MM.1S (cell line): ENCODE measurements around the gene DIAPH3.

Experiments used
- EZH2 ChIP-seq: fragments of 300-600 bp; sonication (generic); optimal IDR thresholded peaks from 2 replicates; pipeline ENCODE3; 2017; ENCODE audit warnings: low read depth, mild to moderate bottlenecking, antibody characterized with exemption, low read length, mixed read lengths
- EZH2phosphoT487 ChIP-seq: fragments of 300-600 bp; sonication (generic); IDR thresholded peaks from 2 replicates; pipeline ENCODE4 v1.6.1; 2018; ENCODE audit warnings: antibody characterized with exemption, low read length
- TF ChIP-seq, protein P1 (sequence below): fragments of 300-600 bp; sonication (generic); IDR thresholded peaks from 2 replicates; pipeline ENCODE4 v1.5.1; 2016; ENCODE audit warnings: antibody characterized with exemption, low read length, mixed read lengths

DNA sequence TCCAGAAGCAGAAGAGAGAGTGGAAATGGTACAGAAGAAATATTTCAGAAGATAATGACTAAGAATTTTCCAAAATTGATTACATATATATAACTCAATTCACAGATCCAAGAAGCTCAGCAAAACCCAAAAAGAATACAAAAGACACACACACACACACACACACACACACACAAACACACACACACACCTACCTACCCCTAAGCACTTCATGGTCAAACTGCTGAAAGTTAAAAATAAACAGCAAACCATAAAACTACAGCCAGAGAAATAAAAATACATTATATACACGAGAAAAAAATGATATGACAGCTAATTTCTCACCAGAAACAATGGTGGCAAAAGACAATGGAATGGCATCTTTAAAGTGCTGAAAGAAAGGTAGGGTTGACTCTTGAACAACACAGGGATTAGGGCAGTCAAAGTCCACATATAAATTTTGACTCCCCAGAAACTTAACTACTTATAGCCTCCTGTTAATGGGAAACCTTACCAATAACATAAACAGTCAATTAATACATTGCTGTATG, 49.2 kb downstream of the DIAPH3 start:
- TF ChIP-seq EZH2 (no peak), EZH2phosphoT487 (no peak)
- TF ChIP-seq, protein P1, sequence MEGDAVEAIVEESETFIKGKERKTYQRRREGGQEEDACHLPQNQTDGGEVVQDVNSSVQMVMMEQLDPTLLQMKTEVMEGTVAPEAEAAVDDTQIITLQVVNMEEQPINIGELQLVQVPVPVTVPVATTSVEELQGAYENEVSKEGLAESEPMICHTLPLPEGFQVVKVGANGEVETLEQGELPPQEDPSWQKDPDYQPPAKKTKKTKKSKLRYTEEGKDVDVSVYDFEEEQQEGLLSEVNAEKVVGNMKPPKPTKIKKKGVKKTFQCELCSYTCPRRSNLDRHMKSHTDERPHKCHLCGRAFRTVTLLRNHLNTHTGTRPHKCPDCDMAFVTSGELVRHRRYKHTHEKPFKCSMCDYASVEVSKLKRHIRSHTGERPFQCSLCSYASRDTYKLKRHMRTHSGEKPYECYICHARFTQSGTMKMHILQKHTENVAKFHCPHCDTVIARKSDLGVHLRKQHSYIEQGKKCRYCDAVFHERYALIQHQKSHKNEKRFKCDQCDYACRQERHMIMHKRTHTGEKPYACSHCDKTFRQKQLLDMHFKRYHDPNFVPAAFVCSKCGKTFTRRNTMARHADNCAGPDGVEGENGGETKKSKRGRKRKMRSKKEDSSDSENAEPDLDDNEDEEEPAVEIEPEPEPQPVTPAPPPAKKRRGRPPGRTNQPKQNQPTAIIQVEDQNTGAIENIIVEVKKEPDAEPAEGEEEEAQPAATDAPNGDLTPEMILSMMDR = no peak
